Spinal cord (tissue), 10 donors: ENCODE measurements around the gene UBXN6. TPM values are rescaled to one million over a fixed set of nuclear protein-coding genes. Genes with fewer than 3 reads are reported as not detected.

Source experiments
- DNase-seq, 6 donors: peaks; one replicate each; pipeline versions ENCODE4 v3.0.0 to v3.0.0-alpha.2; 2013 to 2015; ENCODE audit warnings: low spot score in 6 of 6, low read depth in 4 of 6
- H3K27ac ChIP-seq: one replicate; pipeline ENCODE4 v1.5.1; 2013; ENCODE audit warnings: low read depth, low read length, control low read depth
- H3K27me3 ChIP-seq: one replicate; pipeline ENCODE4 v1.6.1; 2013; ENCODE audit warnings: low read length; ENCODE audit not compliant: control insufficient read depth, insufficient read depth
- H3K36me3 ChIP-seq: one replicate; pipeline ENCODE4 v1.6.1; 2013; ENCODE audit warnings: low read length; ENCODE audit not compliant: control insufficient read depth, insufficient read depth
- H3K4me1 ChIP-seq: one replicate; pipeline ENCODE4 v1.6.1; 2013; ENCODE audit warnings: low read length; ENCODE audit not compliant: control insufficient read depth, insufficient read depth
- H3K4me3 ChIP-seq: one replicate; pipeline ENCODE4 v1.5.1; 2013; ENCODE audit warnings: low read depth, low read length, control low read depth
- H3K9me3 ChIP-seq: one replicate; pipeline ENCODE4 v1.6.1; 2013; ENCODE audit warnings: low read length; ENCODE audit not compliant: control insufficient read depth, insufficient read depth
- WGBS: methylation state at CpG from one replicate; pipeline ENCODE4 v1.1.5; 2013; ENCODE audit warnings: missing lambda C conversion rate; ENCODE audit not compliant: insufficient coverage; 5-methylcytosine and 5-hydroxymethylcytosine counted together
- polyA plus RNA-seq, 2 donors: library from polyadenylated mRNA; unstranded; fragments of 120-200 nt; gene quantifications; one replicate each; pipeline ENCODE4 v1.2.1, GENCODE V29; 2013; ENCODE audit not compliant: insufficient read length in 2 of 2
- total RNA-seq, 2 donors: library from RNA; depleted of rRNA in 1 of 2; stranded (reverse); fragments of 120-200 nt in 1 of 2; fragments of >200 nt in 1 of 2; gene quantifications; one replicate each; pipeline versions ENCODE4 v1.2.3 to v1.2.4, GENCODE V29; 2013 to 2014
- donor health status: healthy.

UBXN6 gene
- total and polyA plus RNA-seq, 4 donors, result 56.2 to 139 (median 107) TPM

DNA sequence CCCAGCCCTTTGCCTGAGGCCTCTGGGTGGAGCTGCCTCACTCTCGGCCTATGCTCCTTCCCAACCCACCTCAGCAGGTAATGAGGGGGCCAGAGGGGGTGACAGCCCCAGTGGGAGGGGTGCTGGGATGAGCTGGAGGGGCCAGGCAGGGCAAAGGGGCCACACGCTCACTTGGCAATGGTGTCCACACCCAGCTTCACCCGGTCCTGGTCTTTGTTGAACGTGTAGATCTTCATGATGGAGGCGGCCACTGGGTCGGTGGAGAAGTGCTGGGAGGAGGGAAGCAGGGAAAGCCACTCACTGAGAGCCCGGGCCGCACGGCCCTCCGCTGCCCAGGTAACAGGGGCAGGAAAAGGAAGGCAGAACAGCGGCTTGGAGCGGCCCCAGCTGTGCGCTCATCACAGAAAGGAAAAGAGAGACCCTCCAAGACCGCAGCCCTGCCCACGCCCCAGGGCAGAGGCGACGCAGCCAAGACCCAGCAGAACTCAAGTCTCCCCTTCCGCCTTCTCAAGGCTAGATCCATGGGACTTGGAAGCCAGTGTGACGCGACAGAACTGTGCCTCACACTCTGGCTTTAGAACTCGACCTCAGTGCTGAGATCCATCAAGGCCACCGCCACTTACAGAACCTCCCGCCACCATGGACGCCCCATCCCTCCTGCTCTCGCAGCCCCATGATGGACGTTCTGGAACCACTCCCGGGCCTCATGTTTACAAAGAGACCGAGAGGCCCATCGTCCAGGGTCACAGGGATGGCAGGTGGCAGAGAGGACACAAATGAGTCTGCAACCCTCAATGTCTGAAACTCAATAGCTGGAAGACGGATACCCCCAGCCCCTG lies 9.2 kb downstream of the UBXN6 start:
- no peak overlapping the region for H3K27ac ChIP-seq
- no peak for DNase-seq
- no peaks in the 10 kb centered on the region for H3K27me3 ChIP-seq
- no peaks in the 10 kb centered on the region for H3K9me3 ChIP-seq
- H3K4me1 ChIP-seq, result peaks cover 16% of the 10 kb centered on the region
- H3K36me3 ChIP-seq, result peaks cover 97% of the 10 kb centered on the region
- WGBS, result 87% methylated on average over 27 of the region's 30 CpGs
- H3K4me3 ChIP-seq, result no peak overlapping the region

DNA sequence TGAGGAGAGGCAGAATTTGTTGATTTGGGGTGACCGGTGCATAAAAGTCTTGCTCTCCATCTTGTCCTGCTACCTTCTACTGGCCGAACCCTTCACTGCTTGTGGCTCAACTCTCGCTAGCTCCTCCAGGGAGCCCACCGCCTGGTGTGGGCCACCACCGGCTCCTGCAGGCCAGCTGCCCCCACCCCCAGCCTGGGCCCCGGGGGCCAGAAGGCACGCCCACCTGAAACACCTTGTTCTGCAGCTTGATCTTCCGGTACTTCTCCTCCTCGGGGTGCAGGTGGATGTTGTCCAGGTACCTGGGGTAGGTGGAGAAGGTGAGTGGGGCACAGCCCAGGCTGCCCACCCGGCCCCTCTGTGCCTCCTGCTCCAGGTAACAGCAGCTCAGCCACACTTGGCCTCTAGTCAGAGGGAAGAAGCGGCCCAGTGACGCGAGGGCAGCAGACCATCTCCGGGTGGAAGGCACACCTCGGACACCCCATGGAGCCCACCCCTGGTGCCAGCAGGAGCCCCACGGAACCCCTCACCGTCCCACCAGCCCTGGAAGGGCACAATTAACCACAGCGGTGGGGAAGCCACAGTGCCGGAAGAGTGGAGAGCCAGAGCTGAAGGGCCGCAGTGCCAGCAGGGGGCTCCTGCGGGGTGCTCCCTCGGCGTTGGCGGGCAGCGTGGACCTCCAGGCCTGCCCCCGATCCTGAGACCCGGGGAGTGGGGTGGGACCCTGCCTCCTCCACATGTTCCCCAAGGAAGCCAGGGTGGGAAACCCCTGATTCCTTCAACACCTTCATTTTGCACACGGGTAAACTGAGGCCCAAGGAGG lies 10.1 kb downstream of the UBXN6 start:
- H3K27me3 ChIP-seq, result no peaks in the 10 kb centered on the region
- DNase-seq, result no peak
- H3K36me3 ChIP-seq, result peaks cover 96% of the 10 kb centered on the region
- no peak overlapping the region for H3K27ac ChIP-seq
- 93% methylated on average over 25 of the region's 28 CpGs for WGBS
- H3K4me3 ChIP-seq, result no peak overlapping the region
- peaks cover 18% of the 10 kb centered on the region for H3K4me1 ChIP-seq
- H3K9me3 ChIP-seq, result no peaks in the 10 kb centered on the region

DNA sequence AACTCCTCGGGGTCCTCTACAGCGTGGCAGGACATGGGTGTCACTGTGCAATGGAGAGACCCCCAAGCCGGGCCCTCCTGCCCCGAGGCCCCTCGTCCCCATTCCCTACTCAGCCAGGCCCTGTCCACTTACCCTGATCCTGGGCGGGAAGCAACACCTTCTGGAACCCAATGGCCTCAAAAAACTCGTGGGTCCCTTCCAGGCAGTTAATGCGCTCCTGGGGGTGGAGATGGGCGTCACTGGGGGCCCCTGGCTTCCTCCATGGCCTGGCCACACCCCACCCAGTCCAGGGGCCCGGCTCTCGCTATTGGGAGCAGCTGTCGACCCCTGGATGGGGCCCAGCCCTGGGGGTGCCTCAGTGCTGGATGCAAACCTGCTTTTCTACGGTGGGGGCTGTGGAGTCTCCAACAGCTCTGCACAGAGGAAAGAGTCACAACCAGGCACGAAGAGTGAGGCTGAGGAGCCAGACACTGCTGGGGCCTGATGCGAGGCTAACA lies 10.8 kb downstream of the UBXN6 start:
- H3K4me3 ChIP-seq, result no peak overlapping the region
- no peak overlapping the region for H3K27ac ChIP-seq
- peaks cover 21% of the 10 kb centered on the region for H3K4me1 ChIP-seq
- H3K9me3 ChIP-seq, result no peaks in the 10 kb centered on the region
- peaks cover 95% of the 10 kb centered on the region for H3K36me3 ChIP-seq
- H3K27me3 ChIP-seq, result no peaks in the 10 kb centered on the region
- WGBS, result 86% methylated on average over 13 of the region's 15 CpGs
- no peak for DNase-seq

DNA sequence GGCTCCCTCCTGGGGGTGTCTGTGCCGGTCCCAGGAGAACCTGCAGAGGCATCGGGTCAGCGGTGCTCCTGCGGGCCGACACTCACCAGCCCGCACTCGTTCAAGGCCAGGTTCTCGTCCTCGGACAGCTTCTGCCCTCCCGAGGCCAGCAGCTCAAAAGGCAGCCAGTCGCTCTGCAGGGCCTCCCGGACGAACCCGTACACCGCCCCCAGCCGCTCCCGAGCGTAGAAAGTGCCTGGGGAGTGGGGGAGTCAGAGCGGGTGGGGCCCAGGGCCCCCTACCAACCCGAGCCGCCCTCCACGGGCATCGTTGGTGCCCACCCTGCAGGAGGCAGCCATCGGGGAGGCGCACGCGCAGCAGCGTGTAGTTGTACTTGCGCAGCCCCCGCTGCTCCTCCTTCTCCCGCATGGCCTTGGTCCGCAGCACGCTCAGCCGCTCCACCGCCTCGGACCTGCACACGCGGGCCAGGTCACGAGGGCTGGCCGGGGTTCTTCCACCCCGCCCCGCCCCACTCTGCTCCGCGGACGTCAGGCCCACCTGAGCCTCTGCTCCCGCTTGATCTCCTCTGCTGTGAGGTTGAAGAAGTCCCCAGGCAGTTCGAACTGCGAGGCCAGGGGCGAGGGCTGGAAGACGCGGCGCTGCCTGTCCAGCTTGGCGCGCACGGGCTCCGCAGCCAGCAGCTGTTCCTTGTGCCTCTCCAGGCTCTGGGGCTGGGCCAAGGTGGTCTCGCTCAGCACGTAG lies 11.5 kb downstream of the UBXN6 start:
- Histone ChIP-seq H3K27ac (no peak overlapping the region), H3K4me1 (peaks cover 21% of the 10 kb centered on the region), H3K4me3 (no peak overlapping the region), H3K27me3 (no peaks in the 10 kb centered on the region), H3K36me3 (peaks cover 90% of the 10 kb centered on the region), H3K9me3 (no peaks in the 10 kb centered on the region)
- DNase-seq, result no peak
- 87% methylated on average over 53 of the region's 58 CpGs for WGBS

DNA sequence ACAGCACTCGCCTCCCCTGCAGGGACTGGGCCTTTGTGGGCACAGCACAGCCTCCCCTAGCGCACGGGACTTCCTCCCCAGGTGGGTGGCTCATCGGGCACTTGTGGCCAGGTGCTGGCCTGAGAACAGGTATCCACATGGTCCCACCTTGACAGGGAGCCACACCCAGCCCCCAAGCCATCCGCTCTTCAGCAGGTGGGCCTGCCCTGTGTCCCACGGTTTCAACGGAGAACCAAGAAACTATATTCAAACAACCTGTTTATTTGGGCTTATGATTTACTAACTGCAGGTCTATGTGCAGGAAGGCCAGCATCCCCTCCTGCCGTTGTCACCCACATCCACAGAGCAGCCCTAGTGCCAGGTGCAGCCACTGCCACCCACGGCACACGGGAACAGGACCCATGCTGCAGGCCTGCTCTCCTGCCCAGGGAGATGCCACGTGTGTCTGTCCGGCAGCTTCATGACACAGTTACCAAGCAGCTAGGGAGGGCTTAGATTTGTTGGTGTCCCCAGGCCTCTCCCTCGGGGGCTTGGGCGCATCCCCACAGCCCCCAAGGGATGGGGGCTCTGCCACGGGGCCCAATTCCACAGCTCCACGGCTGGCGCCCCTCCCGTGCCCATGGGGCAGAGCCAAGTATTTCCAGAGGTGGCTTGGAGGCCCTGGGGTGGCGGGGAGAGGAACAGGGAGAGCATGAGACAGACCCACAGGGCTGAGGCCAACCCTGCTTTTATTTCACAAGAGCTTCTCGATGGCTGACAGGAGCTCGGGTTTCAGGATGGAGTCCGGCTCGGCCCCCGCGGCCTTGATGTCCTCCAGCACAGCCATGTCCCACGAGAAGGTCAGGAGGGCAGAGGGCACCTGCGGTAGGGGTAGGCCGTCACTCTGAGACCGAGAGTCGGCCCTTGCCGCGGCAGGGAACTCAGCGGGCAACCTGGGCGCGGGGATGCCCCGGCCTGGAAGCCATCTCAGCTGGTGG lies 12.5 kb downstream of the UBXN6 start:
- WGBS, result 86% methylated on average over 35 of the region's 36 CpGs
- peaks cover 88% of the 10 kb centered on the region for H3K36me3 ChIP-seq

DNA sequence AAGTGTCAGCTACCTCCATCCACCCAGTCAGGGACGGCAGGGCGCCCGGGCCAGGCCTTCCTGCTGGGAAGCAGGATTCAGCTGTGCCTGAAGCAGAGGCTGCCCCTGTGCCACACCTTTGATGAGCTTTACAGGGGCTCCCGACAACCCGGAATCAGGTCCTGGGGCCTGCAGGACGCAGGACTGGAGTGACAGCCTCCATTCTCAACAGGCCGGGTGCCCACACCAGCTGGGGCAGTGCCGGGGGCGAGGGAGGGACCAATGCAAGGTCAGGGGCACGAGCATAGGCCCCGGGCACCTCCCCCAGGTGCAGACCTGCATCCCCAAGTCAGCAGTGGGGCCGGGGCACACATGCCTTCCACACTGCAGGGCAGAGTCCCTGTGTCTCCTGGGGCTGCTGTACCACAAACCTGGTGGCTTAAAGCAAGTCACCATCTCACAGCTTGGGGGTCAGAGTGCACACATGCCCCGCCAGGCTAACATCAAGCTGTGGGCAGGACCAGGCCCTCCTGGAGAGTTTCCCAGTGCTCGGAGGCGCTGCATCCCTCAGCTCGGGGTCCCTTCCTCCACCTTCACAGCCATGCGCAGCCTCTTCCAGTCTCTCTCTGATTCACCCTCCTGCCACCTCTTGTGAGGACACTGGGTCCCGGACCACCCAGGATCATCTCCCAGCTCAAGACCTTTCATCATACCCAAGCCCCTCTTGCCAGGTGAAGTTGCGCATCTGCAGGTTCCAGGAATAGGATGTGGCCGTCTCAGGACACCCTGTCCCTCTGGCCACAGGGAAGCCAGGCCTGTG lies 13.4 kb downstream of the UBXN6 start:
- WGBS, result 79% methylated on average over 20 of the region's 20 CpGs
- no peak overlapping the region for H3K27ac ChIP-seq
- peaks cover 79% of the 10 kb centered on the region for H3K36me3 ChIP-seq

More for the DNA sequence above, 12.5 kb downstream of the UBXN6 start:
- no peaks in the 10 kb centered on the region for H3K9me3 ChIP-seq
- no peak for DNase-seq
- H3K27me3 ChIP-seq, result no peaks in the 10 kb centered on the region
- peaks cover 21% of the 10 kb centered on the region for H3K4me1 ChIP-seq
- H3K4me3 ChIP-seq, result no peak overlapping the region
- no peak overlapping the region for H3K27ac ChIP-seq

DNA sequence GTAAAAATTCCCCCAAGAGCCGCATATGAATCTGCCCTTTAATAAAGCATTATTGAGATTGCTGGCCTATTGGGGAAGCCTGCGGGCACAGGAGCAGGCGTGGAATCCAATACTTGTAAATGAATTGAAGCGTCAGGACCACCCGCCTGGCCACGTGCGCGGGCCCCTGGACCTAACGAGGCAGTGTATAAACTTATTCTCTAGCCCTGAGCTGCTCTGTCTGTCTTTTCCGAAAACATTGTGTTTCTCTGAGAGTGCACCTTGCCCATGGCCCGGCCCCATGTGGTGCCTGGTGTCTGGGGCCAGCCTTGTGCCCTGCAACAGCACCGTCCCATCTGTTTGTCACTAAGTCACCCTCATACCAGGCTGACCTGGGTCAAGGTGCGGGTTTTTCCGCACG lies 14.4 kb downstream of the UBXN6 start:
- Histone ChIP-seq H3K27ac (no peak overlapping the region), H3K27me3 (no peaks in the 10 kb centered on the region), H3K36me3 (peaks cover 69% of the 10 kb centered on the region), H3K9me3 (no peaks in the 10 kb centered on the region), H3K4me3 (no peak overlapping the region), H3K4me1 (peaks cover 5% of the 10 kb centered on the region)
- DNase-seq, result no peak
- WGBS, result 76% methylated on average over 11 of the region's 15 CpGs

More for the DNA sequence above, 13.4 kb downstream of the UBXN6 start:
- Histone ChIP-seq H3K27me3 (no peaks in the 10 kb centered on the region), H3K4me1 (peaks cover 13% of the 10 kb centered on the region), H3K4me3 (no peak overlapping the region), H3K9me3 (no peaks in the 10 kb centered on the region)
- DNase-seq, result no peak

DNA sequence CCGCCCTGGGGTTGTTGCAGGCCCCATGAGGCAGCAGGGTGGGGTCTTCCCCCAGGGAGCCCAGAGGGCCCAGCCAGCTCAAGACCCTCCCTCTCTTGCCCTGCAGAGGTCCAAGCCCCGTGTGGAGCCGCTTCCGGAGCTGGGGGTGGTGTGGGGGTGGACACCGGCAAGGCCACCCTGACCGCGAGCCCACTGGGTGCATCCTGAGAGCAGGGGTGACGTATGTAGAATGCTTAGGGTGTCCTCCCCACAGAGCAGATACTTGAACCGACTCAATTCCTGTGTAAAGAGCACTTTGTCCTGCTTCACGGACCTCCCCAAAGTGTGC lies 14.8 kb downstream of the UBXN6 start:
- H3K27me3 ChIP-seq, result no peaks in the 10 kb centered on the region
- WGBS, result 90% methylated on average over 4 of the region's 10 CpGs
- DNase-seq, result no peak
- H3K27ac ChIP-seq, result no peak overlapping the region
- no peaks in the 10 kb centered on the region for H3K9me3 ChIP-seq
- no peak overlapping the region for H3K4me3 ChIP-seq
- H3K4me1 ChIP-seq, result peaks cover 5% of the 10 kb centered on the region
- peaks cover 65% of the 10 kb centered on the region for H3K36me3 ChIP-seq
